22Rv1 (cell line): ENCODE results near the gene AHNAK.

Source experiments
- CTCF ChIP-seq: fragments of 450-650 bp; IDR thresholded peaks from 2 replicates; pipeline ENCODE4 v1.5.1; 2017; ENCODE audit warnings: mild to moderate bottlenecking
- ZFX ChIP-seq: fragments of 450-650 bp; IDR thresholded peaks from 2 replicates; pipeline ENCODE4 v1.6.1; 2017; ENCODE audit warnings: antibody characterized with exemption, borderline replicate concordance

DNA sequence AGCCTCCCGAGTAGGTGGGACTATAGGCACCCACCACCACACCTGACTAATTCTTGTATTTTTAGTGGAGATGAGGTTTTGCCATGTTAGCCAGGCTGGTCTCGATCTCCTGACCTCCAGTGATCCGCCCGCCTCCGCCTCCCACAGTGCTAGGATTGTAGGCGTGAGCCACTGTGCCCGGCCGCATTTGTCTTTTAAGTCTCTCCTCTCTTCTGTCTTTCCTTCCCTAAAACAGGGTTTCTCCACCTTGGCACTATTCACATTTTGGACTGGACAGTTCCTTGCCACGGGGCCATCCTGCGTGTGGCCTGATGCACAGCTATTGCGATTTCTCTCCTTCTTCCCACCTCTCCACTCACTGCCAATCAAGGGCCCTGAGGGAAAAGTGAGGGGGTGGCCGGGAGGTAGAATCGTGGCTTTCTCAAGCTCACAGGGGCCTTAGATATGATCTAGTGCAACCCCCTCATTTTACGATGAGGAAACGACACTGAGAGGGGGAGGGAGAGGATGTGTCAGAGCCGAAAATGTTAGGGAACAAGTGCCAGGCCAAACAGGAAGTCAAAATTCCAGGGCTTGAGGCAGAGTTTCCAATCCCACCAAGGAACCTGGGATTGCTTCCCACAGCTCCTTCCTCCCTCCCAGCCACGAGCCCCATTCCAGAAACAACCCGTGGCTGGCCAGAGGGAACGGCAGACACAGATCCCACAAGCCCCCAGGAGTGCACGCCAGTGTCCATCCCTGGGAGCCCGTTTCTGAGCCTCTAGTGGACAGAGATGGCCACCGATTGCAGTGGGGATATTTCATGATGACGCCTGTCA, 106.6 kb downstream of the AHNAK start:
- no peak for TF ChIP-seq CTCF
- no peak for TF ChIP-seq ZFX
